ENCODE results near the gene CDK5R2.

The CDK5R2 gene

DNA sequence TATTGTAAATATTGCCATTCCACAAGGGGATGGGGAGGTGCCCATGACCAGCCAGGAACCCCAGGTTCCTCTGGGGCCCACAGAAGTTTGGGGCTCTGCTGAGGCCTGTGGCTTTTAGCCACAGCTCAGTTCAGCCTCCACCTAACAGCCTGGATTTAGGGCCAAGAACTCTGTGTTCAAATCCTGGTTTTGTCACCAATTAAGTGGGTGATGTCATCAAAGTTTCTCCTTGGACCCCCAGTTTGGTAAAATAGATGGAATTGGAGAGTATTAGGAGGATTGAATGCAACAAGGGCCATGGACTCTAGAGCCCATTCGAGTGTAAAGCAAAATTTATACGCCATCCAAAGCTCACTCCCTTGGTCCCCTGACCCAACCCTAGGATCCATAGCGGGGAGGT is 28.7 kb downstream of the CDK5R2 start:
- no peak for DNase-seq (ENCODE audit: low read depth)

- DNase-seq (ENCODE audit: low read depth): no peak
These were observed 29.2 kb downstream of the CDK5R2 start for GRCh38 chr2:218988650-218989049.

DNA sequence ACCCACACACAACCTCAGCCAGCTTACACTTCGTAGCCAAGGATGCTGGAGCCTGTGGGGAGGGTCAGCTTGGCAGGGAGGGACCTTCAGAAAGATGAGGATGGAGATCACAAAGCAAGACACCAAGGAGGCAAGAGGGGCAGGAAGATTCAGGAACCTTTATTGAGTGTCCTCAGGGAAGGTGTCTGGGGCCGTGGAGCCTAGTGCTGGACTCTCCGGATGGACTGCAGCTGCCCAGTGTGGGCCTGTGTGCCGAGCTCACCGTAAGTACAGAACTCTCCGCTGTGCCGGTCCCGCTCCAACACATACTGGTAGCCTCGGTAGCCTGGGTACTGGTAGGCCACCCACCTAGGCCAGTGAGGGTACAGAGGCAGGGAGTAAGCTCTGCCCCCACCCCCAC is 30.6 kb downstream of the CDK5R2 start:
- no peak for DNase-seq (ENCODE audit: low read depth)

GRCh38 chr2:218990612-218991011 is 31.1 kb downstream of the CDK5R2 start:
- no peak for DNase-seq (ENCODE audit: low read depth)

DNA sequence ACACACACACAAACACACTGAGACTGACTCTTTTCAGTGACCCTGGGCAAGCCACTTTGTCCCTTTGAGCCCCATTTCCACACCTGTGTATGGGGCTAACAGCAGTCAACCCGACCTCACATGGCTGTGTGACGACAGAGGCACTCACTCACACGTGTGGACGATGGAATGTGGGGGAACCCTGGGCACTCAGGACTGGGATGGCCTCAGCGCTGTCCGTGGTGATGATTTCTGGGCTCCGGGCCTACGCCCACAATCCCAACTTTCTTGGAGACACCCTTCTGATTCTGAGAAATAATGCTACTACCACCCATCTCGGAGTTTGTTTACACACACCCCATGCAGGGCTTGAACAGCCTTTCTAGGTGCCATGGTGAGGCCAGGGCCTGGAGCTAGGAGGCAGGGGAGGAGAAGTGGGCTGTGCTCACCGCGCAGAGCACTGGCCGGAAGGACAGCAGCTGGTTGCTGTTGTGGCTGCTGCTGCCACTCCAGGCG is 32.3 kb downstream of the CDK5R2 start:
- no peak for DNase-seq (ENCODE audit: low read depth)

DNA sequence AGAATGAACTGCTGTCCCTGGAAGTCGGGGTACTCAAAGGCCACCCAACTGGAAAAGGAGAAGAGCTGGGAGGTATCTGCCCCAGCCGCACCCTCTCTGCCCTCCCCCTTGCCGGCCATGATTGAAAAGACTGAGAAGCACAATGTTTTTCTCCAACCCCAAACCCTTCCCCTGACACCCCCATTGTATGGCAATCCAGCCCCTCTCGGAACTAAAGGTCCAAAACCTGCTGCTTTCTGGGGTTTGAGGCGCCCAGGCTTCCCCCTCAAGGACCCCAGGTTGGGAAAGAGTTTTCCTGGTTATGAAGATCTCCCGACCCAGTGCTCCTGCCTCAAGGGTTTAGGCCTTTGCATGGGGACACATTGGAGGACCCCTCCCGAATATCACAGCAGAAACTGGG is 32.7 kb downstream of the CDK5R2 start:
- DNase-seq (ENCODE audit: low read depth): no peak

DNA sequence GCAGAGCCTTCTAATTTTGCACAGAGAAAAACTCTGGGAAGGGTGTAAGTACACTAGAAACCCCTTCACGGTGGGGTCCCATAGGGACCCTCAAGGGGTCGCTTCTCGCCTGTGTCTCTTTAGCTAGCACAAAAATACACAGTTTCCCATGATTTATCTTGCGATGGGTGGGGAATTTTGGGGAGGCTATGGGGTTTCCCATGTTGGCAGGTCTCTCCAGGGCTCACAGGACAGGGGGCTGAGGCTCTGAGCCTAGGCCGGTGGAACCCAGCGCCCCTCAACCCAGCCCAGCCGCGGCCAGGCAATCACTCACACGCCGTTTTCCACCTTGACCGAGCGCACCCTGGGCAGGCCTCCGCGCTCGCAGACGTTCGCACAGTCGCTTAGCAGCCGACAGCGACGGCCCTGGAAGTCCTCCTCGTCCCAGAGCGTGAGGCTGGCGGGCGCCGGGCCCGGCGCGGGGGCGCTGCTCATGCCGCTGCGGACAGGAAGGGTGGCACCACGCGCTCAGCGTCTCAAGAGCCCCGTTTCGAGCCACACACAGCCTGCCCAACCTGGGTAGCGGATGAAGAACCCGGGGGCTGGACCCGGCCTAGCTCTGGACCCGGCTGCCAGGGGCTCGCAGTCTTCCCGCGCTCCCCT is 33.4 kb downstream of the CDK5R2 start:
- no peak for DNase-seq (ENCODE audit: low read depth)

GRCh38 chr2:218993345-218994315 is 34.2 kb downstream of the CDK5R2 start, which contains the start of gene CRYBA2:
TSS of gene CRYBA2 (minus strand) at chr2:218993422. CDS start at chr2:218993176, 246 bp downstream.
- no peak for DNase-seq (ENCODE audit: low read depth)

DNA sequence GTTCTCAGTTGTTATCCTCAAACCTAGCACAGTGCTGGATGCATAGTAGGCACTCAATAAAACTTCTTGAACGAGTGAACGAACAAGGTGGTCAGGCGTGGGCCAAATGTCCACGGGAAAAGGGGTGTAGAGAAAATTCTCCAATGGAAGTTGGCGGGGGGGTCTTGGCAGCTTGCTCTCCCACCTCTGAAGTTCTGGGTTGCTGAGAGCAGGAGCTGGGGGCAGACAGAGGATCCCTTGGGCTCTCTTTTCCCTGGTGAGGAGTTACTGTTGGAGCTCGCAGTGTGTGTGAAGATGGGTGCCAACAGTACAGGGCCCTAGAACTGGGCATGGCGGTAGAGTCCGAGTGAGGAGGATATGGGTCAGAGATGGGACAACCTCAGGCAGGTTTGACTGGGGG is 36.1 kb downstream of the CDK5R2 start:
- DNase-seq (ENCODE audit: low read depth): no peak

GRCh38 chr2:218995972-218996711 is 36.7 kb downstream of the CDK5R2 start:
- peak; percentile 62 for DNase-seq (ENCODE audit: low read depth)

DNA sequence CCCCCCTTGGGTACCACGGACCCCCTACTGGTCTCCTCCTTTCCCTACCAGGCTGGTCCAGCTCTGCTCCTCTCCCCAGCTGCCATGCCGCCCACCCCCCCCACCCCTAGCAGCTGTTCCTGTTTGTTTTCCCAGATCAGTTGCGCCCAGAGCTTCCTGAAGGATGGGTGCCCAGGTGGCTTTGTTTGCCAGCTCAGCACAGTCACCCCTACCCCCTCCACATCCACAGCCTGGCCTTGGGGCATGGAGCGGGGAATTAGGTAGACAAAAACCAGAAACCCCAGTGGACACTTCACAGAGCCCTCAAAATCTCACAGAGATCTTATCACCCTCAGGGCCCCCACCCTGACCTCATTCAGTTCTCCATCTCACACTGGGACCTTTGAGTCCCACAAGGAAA is 37.5 kb downstream of the CDK5R2 start:
- no peak for DNase-seq (ENCODE audit: low read depth)

DNA sequence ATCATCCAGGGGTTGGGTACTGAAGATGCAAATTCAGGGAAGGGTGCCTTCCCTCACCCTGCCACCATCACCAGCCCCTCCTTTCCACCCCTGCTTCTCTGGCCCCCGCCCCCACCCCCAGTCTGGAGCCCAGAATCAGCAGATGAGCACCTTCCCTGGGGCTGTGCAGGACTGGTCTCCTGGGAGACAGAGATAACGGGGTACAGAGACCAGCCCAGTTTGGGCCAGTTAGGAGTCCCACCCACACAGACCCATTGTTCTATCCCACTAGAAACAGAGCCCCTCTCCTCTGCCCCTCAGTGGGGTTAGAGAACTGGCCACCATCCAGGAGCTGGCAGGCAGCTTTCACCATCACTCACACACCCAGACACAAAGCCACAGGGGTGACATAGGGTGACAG is 38.3 kb downstream of the CDK5R2 start:
- no peak for DNase-seq (ENCODE audit: low read depth)

GRCh38 chr2:218998414-218999002 is 39.0 kb downstream of the CDK5R2 start:
- no peak for DNase-seq (ENCODE audit: low read depth)

- no peak for DNase-seq (ENCODE audit: low read depth)
These were observed 39.8 kb downstream of the CDK5R2 start for GRCh38 chr2:218999021-218999880.

DNA sequence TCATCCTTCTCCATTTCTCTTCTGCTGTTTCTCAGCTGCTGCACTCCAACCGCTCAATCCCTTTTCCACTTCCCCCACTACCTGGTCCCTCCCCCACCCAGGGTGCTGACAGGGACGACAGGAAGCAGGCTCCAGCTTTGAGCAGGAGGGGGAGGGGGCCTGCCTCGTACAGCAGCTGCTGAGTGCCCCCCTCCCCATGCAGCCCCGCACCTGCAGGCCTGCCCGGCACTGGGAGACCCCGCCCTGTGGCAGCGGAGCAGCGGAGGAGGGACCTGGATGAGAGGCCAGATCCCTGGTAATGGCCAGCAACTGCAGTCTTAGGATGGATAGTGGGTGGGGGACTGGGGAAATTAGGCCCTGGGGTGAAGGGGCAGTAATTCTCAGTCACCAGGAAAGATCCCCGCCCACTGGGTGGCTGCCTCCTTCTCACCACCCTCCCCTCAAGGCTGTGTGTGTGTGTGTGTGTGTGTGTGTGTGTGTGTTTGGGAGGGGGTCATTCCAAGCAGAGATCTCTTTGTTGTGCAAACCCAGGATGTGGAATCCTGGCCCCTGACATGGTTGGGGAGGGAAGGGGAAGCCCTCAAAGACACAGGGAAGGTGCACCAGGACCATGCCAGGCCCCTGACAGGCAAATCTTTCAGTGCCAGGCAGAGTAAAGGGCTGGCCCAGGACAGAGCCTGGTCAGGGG is 40.6 kb downstream of the CDK5R2 start:
- no peak for DNase-seq (ENCODE audit: low read depth)

GRCh38 chr2:219000569-219000960 is 41.1 kb downstream of the CDK5R2 start:
- no peak for DNase-seq (ENCODE audit: low read depth)

- no peak for DNase-seq (ENCODE audit: low read depth)
These were observed 41.7 kb downstream of the CDK5R2 start for GRCh38 chr2:219001100-219001576.

DNA sequence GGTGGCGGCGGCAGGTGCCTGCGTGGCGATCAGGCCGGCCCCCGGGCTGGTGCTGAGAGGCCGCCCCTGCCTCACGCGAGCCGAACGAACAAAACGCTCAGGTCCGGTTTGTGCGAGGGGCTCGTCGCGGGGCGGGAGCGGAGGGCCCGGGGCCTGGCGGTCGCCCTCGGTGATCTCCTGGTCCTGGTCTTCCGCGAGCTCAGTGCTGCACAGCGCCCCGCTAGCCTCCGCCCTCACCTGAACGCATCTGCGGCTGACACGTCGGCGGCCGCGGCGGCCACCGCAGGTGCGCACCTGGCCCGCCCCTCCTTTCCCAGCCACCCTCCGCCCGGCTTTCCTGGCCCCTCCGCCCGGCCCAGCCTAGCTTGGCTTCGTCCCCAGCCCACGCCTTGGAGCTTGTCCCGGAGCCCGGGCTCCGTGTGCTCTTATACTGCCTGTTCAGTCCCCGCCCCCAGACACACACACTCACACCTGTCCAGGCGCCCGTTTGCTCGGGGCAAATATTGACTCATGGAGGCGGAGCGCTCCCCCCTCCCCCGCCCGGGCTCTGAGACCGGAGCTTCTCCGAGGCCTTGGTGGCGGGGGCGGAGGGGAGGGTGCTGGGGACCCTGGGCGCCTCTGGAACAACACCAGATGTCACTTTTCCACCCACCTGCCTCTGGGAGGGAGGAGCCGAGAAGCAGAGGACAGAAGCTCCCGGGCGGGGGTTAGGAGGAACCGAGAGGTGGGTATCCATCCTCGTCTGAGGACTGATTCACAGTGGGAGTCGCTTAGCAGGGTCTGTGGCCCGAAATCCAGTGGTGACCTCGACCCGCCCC is 42.3 kb downstream of the CDK5R2 start:
- DNase-seq (ENCODE audit: low read depth): peak; percentile 19
